K562 (cell line): ENCODE data around the gene SEC14L2. TPM values are rescaled to one million over a fixed set of nuclear protein-coding genes. Genes with fewer than 3 reads are reported as not detected.

ENCODE experiments used
- ETV6 ChIP-seq, 3 experiments: fragments of 150-350 bp in 1 of 3; sonication (generic) in 1 of 3; formaldehyde crosslinking in 1 of 3; IDR thresholded peaks; 2 replicates each; pipeline versions ENCODE4 v1.6.1 to v1.8.0; 2014 to 2022; ENCODE audit warnings: borderline replicate concordance in 2 of 3, low read depth in 2 of 3, antibody characterized with exemption in 1 of 3, low read length in 1 of 3, mild to moderate bottlenecking in 1 of 3, missing genetic modification reagents in 1 of 3
- FIP1L1 ChIP-seq: fragments of 200-400 bp; formaldehyde crosslinking; IDR thresholded peaks from 2 replicates; pipeline ENCODE4 v1.6.1; 2018; ENCODE audit warnings: mild to moderate bottlenecking, low read depth, low read length; ENCODE audit not compliant: poor library complexity, severe bottlenecking
- HDGF ChIP-seq: fragments of 450-650 bp; IDR thresholded peaks from 2 replicates; pipeline ENCODE4 v1.6.1; 2016
- JUND ChIP-seq, 2 experiments: IDR thresholded peaks; 2 replicates in 1 of 2; 3 replicates in 1 of 2; pipeline ENCODE4 v1.6.1; 2011; ENCODE audit warnings: borderline replicate concordance in 2 of 2, low read depth in 2 of 2, low read length in 2 of 2, improper control_type of control experiment in 1 of 2, missing biosample characterization in 1 of 2, missing genetic modification characterization in 1 of 2, missing genetic modification reagents in 1 of 2
- MTA3 ChIP-seq: fragments of 450-650 bp; formaldehyde crosslinking; IDR thresholded peaks from 2 replicates; pipeline ENCODE4 v1.6.1; 2017; ENCODE audit warnings: mild to moderate bottlenecking, borderline replicate concordance
- RBFOX2 ChIP-seq: fragments of 200-400 bp; formaldehyde crosslinking; IDR thresholded peaks from 2 replicates; pipeline ENCODE4 v1.6.1; 2017; ENCODE audit warnings: low read depth, mild to moderate bottlenecking, low read length, moderate library complexity
- SIRT6 ChIP-seq: IDR thresholded peaks from one replicate; pipeline ENCODE4 v1.6.1; 2012; ENCODE audit warnings: low read depth, mild to moderate bottlenecking, control low read depth, inconsistent platforms, low read length, moderate library complexity
- SNIP1 ChIP-seq: fragments of 450-650 bp; IDR thresholded peaks from 2 replicates; pipeline ENCODE4 v1.7.1; 2017; ENCODE audit warnings: low read depth, mild to moderate bottlenecking
- SUPT5H ChIP-seq: fragments of 450-650 bp; IDR thresholded peaks from 2 replicates; pipeline ENCODE4 v1.6.1; 2016
- TARDBP ChIP-seq: fragments of 450-650 bp; IDR thresholded peaks from 2 replicates; pipeline ENCODE4 v1.6.1; 2016
- polyA plus RNA-seq, 8 experiments: library from polyadenylated mRNA; depleted of rRNA in 4 of 8; stranded (reverse) in 5 of 8; unstranded in 3 of 8; fragments of >200 nt; fragmentation: Nextera tagmentation in 2 of 8; fragmentation: Illumina TruSeq in 1 of 8; extraction: Ambion mirVana in 2 of 8; extraction: Trizol in 1 of 8; gene quantifications; 2 replicates each; pipeline versions ENCODE4 v1.2.1 to v1.2.3, GENCODE V29; 2011 to 2014; ENCODE audit warnings: inconsistent platforms in 1 of 8, missing spikeins in 1 of 8
- total RNA-seq, 7 experiments: library from RNA; depleted of rRNA in 6 of 7; stranded (reverse); fragments of >200 nt in 6 of 7; fragmentation: Illumina TruSeq in 2 of 7; extraction: Trizol in 2 of 7; gene quantifications; 2 replicates each; pipeline versions ENCODE4 v1.2.1 to v1.2.3, GENCODE V29; 2011 to 2021; ENCODE audit warnings: low replicate concordance in 1 of 7
- TF ChIP-seq, protein P1 (sequence below), 2 experiments: IDR thresholded peaks; 2 replicates each; pipeline ENCODE4 v1.6.1; 2011; ENCODE audit warnings: borderline replicate concordance in 1 of 2, control low read depth in 1 of 2, low read depth in 1 of 2, low read length in 1 of 2, mild to moderate bottlenecking in 1 of 2, mixed read lengths in 1 of 2, moderate library complexity in 1 of 2; ENCODE audit not compliant: insufficient read depth in 1 of 2, insufficient read length in 1 of 2, poor library complexity in 1 of 2, severe bottlenecking in 1 of 2; ENCODE audit errors: extremely low read depth in 1 of 2
- TF ChIP-seq, protein P2 (sequence below): fragments of 200-600 bp; sonication (generic); IDR thresholded peaks from one replicate; pipeline ENCODE4 v1.6.1; 2012; ENCODE audit warnings: mild to moderate bottlenecking, low read depth, low read length, inconsistent platforms

SEC14L2 gene
- total and polyA plus RNA-seq, 9 of the 15 experiments (the other 6 are each of a cell fraction or from before 2014, with no cell fraction given): 0.03 to 0.17 (median 0.10) TPM

DNA sequence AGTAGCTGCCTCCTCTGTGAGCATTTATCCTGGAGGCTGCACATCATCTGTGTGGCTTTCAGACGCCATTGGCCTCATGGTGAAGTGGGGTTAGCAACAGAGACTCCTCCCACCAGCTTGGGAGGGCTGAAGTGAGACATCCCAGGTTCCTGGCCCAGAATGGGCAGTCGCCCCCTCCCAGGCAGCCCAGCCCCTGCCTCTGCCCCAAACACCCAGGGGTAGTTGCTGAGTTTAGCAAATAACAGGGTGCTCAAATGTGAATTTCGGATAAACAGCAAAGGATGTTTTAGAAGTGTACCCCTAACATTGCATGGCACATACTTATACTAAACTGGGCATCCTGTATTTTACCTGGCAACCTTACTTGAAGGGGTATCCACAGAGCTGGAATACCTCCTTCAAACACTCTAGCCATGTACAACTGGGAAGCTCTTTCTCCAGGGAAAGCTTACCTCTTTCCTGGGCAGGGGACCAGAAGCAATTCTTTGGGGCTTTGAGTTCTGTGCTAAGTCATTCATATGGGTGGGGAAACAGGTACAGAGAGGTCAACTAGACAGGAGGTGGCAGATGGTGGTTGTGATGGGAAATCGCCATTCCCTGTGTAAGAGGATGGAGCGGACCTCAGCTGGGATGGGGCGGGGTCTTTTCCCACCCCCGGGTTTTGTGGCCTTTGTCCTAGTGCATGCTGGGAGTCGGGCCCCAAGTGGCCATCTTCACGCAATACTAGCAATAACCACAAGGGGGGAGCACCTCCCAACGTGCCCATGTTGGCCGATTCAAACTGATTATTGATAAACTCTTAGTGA is 48.0 kb downstream of the SEC14L2 start (continued):
- TF ChIP-seq, protein P1, sequence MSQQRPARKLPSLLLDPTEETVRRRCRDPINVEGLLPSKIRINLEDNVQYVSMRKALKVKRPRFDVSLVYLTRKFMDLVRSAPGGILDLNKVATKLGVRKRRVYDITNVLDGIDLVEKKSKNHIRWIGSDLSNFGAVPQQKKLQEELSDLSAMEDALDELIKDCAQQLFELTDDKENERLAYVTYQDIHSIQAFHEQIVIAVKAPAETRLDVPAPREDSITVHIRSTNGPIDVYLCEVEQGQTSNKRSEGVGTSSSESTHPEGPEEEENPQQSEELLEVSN (IDR thresholded peaks at IDR 0.05; ENCODE audit: borderline replicate concordance in 1 of 2, extremely low read depth in 1 of 2, insufficient read depth in 1 of 2, insufficient read length in 1 of 2, low read depth in 1 of 2, low read length in 1 of 2, poor library complexity in 1 of 2, severe bottlenecking in 1 of 2): no peak
- TF ChIP-seq, protein P2, sequence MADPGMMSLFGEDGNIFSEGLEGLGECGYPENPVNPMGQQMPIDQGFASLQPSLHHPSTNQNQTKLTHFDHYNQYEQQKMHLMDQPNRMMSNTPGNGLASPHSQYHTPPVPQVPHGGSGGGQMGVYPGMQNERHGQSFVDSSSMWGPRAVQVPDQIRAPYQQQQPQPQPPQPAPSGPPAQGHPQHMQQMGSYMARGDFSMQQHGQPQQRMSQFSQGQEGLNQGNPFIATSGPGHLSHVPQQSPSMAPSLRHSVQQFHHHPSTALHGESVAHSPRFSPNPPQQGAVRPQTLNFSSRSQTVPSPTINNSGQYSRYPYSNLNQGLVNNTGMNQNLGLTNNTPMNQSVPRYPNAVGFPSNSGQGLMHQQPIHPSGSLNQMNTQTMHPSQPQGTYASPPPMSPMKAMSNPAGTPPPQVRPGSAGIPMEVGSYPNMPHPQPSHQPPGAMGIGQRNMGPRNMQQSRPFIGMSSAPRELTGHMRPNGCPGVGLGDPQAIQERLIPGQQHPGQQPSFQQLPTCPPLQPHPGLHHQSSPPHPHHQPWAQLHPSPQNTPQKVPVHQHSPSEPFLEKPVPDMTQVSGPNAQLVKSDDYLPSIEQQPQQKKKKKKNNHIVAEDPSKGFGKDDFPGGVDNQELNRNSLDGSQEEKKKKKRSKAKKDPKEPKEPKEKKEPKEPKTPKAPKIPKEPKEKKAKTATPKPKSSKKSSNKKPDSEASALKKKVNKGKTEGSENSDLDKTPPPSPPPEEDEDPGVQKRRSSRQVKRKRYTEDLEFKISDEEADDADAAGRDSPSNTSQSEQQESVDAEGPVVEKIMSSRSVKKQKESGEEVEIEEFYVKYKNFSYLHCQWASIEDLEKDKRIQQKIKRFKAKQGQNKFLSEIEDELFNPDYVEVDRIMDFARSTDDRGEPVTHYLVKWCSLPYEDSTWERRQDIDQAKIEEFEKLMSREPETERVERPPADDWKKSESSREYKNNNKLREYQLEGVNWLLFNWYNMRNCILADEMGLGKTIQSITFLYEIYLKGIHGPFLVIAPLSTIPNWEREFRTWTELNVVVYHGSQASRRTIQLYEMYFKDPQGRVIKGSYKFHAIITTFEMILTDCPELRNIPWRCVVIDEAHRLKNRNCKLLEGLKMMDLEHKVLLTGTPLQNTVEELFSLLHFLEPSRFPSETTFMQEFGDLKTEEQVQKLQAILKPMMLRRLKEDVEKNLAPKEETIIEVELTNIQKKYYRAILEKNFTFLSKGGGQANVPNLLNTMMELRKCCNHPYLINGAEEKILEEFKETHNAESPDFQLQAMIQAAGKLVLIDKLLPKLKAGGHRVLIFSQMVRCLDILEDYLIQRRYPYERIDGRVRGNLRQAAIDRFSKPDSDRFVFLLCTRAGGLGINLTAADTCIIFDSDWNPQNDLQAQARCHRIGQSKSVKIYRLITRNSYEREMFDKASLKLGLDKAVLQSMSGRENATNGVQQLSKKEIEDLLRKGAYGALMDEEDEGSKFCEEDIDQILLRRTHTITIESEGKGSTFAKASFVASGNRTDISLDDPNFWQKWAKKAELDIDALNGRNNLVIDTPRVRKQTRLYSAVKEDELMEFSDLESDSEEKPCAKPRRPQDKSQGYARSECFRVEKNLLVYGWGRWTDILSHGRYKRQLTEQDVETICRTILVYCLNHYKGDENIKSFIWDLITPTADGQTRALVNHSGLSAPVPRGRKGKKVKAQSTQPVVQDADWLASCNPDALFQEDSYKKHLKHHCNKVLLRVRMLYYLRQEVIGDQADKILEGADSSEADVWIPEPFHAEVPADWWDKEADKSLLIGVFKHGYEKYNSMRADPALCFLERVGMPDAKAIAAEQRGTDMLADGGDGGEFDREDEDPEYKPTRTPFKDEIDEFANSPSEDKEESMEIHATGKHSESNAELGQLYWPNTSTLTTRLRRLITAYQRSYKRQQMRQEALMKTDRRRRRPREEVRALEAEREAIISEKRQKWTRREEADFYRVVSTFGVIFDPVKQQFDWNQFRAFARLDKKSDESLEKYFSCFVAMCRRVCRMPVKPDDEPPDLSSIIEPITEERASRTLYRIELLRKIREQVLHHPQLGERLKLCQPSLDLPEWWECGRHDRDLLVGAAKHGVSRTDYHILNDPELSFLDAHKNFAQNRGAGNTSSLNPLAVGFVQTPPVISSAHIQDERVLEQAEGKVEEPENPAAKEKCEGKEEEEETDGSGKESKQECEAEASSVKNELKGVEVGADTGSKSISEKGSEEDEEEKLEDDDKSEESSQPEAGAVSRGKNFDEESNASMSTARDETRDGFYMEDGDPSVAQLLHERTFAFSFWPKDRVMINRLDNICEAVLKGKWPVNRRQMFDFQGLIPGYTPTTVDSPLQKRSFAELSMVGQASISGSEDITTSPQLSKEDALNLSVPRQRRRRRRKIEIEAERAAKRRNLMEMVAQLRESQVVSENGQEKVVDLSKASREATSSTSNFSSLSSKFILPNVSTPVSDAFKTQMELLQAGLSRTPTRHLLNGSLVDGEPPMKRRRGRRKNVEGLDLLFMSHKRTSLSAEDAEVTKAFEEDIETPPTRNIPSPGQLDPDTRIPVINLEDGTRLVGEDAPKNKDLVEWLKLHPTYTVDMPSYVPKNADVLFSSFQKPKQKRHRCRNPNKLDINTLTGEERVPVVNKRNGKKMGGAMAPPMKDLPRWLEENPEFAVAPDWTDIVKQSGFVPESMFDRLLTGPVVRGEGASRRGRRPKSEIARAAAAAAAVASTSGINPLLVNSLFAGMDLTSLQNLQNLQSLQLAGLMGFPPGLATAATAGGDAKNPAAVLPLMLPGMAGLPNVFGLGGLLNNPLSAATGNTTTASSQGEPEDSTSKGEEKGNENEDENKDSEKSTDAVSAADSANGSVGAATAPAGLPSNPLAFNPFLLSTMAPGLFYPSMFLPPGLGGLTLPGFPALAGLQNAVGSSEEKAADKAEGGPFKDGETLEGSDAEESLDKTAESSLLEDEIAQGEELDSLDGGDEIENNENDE: no peak
- TF ChIP-seq RBFOX2: peak; percentile 52; the same call in 1 of the 2 replicates
- TF ChIP-seq FIP1L1: no peak
- TF ChIP-seq SUPT5H: peak; percentile 65
- TF ChIP-seq SNIP1: no peak
- no peak for TF ChIP-seq TARDBP
- no peak for TF ChIP-seq HDGF
- no peak for TF ChIP-seq MTA3
- TF ChIP-seq JUND (IDR thresholded peaks at IDR 0.05; ENCODE audit: borderline replicate concordance, low read depth, low read length): no peak
- no peak for TF ChIP-seq JUND (tag; IDR thresholded peaks at IDR 0.05; ENCODE audit: borderline replicate concordance, low read depth, low read length)
- TF ChIP-seq SIRT6: no peak
- no peak for TF ChIP-seq ETV6 (IDR thresholded peaks at IDR 0.05; ENCODE audit: borderline replicate concordance in 1 of 2, low read depth in 2 of 2, low read length in 1 of 2)
- no peak for TF ChIP-seq ETV6 (CRISPR knock-in tag; IDR thresholded peaks at IDR 0.05; ENCODE audit: borderline replicate concordance)
